ENCODE data around the gene MXD1.

Gene MXD1

DNA sequence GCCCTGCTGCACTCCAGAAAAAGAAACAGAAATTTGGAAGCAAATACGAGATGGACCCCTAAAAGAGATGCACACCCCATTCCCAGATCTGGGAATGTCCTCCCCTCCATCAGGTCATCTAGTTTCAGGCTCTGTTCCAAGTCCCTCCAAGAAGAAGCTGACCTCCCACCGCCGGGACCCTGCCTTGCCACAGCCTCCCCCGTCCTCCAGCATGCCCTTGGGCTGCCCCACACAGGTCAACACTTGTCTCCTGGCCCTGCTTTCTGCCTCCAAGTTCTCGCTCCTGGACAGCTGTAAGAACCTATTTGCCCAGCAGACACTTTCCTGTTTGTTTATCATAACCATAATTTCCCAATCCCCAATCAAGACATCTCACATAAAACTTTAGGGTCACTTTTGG, 44.5 kb downstream of the MXD1 start (continued):
- no peak for TF ChIP-seq ZNF433 (tag by site-specific recombination; IDR thresholded peaks at IDR 0.05; ENCODE audit: low read depth)
- no peak for TF ChIP-seq ZNF23 (tag by site-specific recombination; IDR thresholded peaks at IDR 0.05; ENCODE audit: borderline replicate concordance)
- no peak for TF ChIP-seq ZNF707 (tag by site-specific recombination; IDR thresholded peaks at IDR 0.05)
- TF ChIP-seq, protein P1, sequence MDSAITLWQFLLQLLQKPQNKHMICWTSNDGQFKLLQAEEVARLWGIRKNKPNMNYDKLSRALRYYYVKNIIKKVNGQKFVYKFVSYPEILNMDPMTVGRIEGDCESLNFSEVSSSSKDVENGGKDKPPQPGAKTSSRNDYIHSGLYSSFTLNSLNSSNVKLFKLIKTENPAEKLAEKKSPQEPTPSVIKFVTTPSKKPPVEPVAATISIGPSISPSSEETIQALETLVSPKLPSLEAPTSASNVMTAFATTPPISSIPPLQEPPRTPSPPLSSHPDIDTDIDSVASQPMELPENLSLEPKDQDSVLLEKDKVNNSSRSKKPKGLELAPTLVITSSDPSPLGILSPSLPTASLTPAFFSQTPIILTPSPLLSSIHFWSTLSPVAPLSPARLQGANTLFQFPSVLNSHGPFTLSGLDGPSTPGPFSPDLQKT (IDR thresholded peaks at IDR 0.05; ENCODE audit: borderline replicate concordance, low read depth, low read length): no peak
- no peak for TF ChIP-seq ZNF112 (tag by site-specific recombination; IDR thresholded peaks at IDR 0.05)

DNA sequence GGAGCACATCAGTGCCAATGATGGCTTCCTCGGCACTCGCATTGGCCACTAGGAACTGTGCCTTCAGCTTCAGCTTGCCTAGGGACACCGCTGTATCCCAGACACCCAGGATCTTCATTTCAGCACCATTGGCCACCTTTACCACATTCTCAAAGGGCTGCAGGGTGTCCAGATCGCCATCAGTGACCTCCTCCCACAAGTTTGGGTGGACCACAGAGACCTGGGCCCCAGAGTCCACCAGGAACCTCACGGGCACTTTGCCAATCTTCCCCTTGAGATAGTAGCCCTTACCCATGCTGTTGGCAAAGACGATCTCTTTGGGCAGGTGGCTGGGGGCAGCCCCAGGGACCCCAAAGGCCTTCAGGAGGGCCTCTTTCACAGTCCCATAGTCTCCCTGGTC, 45.9 kb downstream of the MXD1 start:
- Histone ChIP-seq H3K27ac (ENCODE audit: extremely low read depth, low read depth, low read length) (no peak overlapping the region), H3K9me3 (ENCODE audit: control insufficient read depth, insufficient read depth, low read depth, low read length) (no peaks in the 10 kb centered on the region), H3K4me1 (ENCODE audit: control insufficient read depth, insufficient read depth, low read length) (no peaks in the 10 kb centered on the region), H3K4me3 (ENCODE audit: low read depth, low read length) (no peak overlapping the region), H3K36me3 (ENCODE audit: control insufficient read depth in 2 of 2, insufficient read depth in 1 of 2, low read length in 2 of 2) (no peaks in the 10 kb centered on the region)
- ChIA-PET CTCF (no interaction called here), POLR2A (no interaction called here)
- TF ChIP-seq ZFHX2 (tag by site-specific recombination; conservative IDR thresholded peaks at IDR 0.05) (no peak), SP2 (tag by site-specific recombination; IDR thresholded peaks at IDR 0.05) (no peak), ZNF561 (tag by site-specific recombination; IDR thresholded peaks at IDR 0.05; ENCODE audit: borderline replicate concordance) (no peak), ZNF2 (tag by site-specific recombination; IDR thresholded peaks at IDR 0.05) (no peak)
- TF ChIP-seq, protein P2, sequence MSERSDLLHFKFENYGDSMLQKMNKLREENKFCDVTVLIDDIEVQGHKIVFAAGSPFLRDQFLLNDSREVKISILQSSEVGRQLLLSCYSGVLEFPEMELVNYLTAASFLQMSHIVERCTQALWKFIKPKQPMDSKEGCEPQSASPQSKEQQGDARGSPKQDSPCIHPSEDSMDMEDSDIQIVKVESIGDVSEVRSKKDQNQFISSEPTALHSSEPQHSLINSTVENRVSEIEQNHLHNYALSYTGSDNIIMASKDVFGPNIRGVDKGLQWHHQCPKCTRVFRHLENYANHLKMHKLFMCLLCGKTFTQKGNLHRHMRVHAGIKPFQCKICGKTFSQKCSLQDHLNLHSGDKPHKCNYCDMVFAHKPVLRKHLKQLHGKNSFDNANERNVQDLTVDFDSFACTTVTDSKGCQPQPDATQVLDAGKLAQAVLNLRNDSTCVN (tag by site-specific recombination; optimal IDR thresholded peaks at IDR 0.05): no peak
- TF ChIP-seq, protein P3, sequence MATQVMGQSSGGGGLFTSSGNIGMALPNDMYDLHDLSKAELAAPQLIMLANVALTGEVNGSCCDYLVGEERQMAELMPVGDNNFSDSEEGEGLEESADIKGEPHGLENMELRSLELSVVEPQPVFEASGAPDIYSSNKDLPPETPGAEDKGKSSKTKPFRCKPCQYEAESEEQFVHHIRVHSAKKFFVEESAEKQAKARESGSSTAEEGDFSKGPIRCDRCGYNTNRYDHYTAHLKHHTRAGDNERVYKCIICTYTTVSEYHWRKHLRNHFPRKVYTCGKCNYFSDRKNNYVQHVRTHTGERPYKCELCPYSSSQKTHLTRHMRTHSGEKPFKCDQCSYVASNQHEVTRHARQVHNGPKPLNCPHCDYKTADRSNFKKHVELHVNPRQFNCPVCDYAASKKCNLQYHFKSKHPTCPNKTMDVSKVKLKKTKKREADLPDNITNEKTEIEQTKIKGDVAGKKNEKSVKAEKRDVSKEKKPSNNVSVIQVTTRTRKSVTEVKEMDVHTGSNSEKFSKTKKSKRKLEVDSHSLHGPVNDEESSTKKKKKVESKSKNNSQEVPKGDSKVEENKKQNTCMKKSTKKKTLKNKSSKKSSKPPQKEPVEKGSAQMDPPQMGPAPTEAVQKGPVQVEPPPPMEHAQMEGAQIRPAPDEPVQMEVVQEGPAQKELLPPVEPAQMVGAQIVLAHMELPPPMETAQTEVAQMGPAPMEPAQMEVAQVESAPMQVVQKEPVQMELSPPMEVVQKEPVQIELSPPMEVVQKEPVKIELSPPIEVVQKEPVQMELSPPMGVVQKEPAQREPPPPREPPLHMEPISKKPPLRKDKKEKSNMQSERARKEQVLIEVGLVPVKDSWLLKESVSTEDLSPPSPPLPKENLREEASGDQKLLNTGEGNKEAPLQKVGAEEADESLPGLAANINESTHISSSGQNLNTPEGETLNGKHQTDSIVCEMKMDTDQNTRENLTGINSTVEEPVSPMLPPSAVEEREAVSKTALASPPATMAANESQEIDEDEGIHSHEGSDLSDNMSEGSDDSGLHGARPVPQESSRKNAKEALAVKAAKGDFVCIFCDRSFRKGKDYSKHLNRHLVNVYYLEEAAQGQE (tag by site-specific recombination; IDR thresholded peaks at IDR 0.05): no peak
- TF ChIP-seq, protein P4, sequence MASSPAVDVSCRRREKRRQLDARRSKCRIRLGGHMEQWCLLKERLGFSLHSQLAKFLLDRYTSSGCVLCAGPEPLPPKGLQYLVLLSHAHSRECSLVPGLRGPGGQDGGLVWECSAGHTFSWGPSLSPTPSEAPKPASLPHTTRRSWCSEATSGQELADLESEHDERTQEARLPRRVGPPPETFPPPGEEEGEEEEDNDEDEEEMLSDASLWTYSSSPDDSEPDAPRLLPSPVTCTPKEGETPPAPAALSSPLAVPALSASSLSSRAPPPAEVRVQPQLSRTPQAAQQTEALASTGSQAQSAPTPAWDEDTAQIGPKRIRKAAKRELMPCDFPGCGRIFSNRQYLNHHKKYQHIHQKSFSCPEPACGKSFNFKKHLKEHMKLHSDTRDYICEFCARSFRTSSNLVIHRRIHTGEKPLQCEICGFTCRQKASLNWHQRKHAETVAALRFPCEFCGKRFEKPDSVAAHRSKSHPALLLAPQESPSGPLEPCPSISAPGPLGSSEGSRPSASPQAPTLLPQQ (tag by site-specific recombination; IDR thresholded peaks at IDR 0.05): no peak
- TF ChIP-seq, protein P5, sequence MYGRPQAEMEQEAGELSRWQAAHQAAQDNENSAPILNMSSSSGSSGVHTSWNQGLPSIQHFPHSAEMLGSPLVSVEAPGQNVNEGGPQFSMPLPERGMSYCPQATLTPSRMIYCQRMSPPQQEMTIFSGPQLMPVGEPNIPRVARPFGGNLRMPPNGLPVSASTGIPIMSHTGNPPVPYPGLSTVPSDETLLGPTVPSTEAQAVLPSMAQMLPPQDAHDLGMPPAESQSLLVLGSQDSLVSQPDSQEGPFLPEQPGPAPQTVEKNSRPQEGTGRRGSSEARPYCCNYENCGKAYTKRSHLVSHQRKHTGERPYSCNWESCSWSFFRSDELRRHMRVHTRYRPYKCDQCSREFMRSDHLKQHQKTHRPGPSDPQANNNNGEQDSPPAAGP (tag by site-specific recombination; IDR thresholded peaks at IDR 0.05): no peak

DNA sequence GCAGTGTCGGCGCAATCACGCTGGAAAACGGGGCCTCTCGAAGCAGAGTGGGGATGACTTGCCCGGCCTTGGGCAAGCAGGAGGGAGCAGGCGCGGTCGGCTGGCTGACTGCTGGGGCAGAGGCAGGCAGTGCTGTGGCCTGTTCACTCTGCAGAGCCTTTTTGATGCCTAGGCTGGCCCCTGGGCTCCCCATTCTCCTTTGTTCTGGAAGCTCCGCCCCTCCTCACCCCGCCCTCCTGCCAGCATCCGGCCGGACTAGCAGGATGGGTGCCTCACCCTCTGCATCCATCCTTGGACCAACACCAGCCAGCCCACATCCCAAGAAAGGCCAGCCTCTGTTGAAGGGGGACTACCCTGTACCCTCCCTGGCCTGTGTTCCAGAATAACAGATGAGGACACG, 46.6 kb downstream of the MXD1 start, which contains the start of gene ASPRV1:
Gene ASPRV1 (minus strand): TSS at position 136 of the 400 bp plus-strand sequence. CDS start 195 bp downstream, outside the sequence.
- H3K27ac ChIP-seq (ENCODE audit: extremely low read depth, low read depth, low read length): no peak within 1 kb of the TSS
- H3K4me3 ChIP-seq (ENCODE audit: low read depth, low read length): no peak within 1 kb of the TSS
- no peaks in the 10 kb centered on the region for H3K36me3 ChIP-seq (ENCODE audit: control insufficient read depth in 2 of 2, insufficient read depth in 1 of 2, low read length in 2 of 2)
- no peaks in the 10 kb centered on the region for H3K4me1 ChIP-seq (ENCODE audit: control insufficient read depth, insufficient read depth, low read length)
- POLR2A ChIA-PET: no interaction called here
- no peaks in the 10 kb centered on the region for H3K9me3 ChIP-seq (ENCODE audit: control insufficient read depth, insufficient read depth, low read depth, low read length)
- CTCF ChIA-PET: no interaction called here
- TF ChIP-seq ZNF558 (tag by site-specific recombination; IDR thresholded peaks at IDR 0.05): no peak
- TF ChIP-seq ZNF776 (tag by site-specific recombination; IDR thresholded peaks at IDR 0.05; ENCODE audit: borderline replicate concordance): no peak
- TF ChIP-seq SP2 (tag by site-specific recombination; IDR thresholded peaks at IDR 0.05): no peak
- TF ChIP-seq, protein P6, sequence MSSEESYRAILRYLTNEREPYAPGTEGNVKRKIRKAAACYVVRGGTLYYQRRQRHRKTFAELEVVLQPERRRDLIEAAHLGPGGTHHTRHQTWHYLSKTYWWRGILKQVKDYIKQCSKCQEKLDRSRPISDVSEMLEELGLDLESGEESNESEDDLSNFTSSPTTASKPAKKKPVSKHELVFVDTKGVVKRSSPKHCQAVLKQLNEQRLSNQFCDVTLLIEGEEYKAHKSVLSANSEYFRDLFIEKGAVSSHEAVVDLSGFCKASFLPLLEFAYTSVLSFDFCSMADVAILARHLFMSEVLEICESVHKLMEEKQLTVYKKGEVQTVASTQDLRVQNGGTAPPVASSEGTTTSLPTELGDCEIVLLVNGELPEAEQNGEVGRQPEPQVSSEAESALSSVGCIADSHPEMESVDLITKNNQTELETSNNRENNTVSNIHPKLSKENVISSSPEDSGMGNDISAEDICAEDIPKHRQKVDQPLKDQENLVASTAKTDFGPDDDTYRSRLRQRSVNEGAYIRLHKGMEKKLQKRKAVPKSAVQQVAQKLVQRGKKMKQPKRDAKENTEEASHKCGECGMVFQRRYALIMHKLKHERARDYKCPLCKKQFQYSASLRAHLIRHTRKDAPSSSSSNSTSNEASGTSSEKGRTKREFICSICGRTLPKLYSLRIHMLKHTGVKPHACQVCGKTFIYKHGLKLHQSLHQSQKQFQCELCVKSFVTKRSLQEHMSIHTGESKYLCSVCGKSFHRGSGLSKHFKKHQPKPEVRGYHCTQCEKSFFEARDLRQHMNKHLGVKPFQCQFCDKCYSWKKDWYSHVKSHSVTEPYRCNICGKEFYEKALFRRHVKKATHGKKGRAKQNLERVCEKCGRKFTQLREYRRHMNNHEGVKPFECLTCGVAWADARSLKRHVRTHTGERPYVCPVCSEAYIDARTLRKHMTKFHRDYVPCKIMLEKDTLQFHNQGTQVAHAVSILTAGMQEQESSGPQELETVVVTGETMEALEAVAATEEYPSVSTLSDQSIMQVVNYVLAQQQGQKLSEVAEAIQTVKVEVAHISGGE (tag by site-specific recombination; conservative IDR thresholded peaks at IDR 0.05; ENCODE audit: low read depth): no peak
- TF ChIP-seq ZNF426 (tag by site-specific recombination; IDR thresholded peaks at IDR 0.05): no peak
- no peak for TF ChIP-seq GLI4 (tag by site-specific recombination; IDR thresholded peaks at IDR 0.05)
- TF ChIP-seq, protein P7, sequence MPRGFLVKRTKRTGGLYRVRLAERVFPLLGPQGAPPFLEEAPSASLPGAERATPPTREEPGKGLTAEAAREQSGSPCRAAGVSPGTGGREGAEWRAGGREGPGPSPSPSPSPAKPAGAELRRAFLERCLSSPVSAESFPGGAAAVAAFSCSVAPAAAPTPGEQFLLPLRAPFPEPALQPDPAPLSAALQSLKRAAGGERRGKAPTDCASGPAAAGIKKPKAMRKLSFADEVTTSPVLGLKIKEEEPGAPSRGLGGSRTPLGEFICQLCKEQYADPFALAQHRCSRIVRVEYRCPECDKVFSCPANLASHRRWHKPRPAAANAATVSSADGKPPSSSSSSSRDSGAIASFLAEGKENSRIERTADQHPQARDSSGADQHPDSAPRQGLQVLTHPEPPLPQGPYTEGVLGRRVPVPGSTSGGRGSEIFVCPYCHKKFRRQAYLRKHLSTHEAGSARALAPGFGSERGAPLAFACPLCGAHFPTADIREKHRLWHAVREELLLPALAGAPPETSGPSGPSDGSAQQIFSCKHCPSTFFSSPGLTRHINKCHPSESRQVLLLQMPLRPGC (tag by site-specific recombination; IDR thresholded peaks at IDR 0.05): no peak
- no peak for TF ChIP-seq ZNF302 (tag by site-specific recombination; IDR thresholded peaks at IDR 0.05; ENCODE audit: low read depth)
